IPS DF 4.7 (cell line): ENCODE data around the gene SIK1.
"Not testable (repeated sequence)": the region's sequence is repeated elsewhere in the genome, so short reads cannot be mapped to it uniquely, and the experiment has no call there.

ENCODE experiments used
- DNase-seq: peaks from one replicate; pipeline ENCODE4 v3.0.0-alpha.2; 2013; ENCODE audit warnings: low spot score; ENCODE audit errors: extremely low read depth

SIK1 gene

DNA sequence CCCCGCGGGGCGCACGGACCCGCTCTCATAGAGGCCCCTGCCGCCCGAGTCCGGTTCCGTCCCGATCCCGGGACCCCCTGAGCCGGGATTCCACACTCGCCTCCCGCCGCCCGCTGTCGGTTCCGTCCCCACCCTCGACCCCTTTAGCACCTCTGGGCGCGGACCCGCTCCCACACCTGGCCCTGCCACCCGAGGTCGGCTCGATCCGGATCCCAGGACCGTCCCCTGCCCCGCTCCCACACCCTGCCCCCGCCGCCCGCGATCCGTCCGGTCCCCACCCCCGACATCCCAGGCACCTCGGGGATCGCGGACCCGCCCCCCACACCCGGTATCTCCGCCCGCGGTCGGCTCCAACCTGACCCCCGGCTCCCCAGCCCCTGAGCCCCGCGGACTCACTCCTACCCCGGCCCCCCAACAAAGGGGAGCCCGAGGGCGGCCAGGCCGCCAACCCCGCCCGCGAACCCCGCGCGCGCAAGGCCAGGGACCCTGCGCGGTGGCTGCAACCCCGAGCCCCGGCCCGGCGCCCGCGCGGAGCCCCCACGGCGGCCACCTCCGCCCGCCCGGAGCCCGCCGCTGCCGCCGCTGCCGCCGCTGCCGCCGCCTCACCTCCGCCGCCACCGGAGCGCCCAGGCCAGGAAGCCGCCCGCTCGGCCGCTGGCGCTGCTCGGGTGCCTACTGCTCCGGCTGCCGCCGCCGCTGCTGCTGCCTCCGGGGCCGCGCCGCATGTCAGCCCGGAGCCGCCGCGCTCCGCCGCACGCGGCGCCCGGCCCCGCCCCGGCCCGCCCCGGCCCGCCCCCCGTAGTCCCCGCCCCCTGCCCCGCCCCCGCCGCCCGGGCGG, at the start of gene SIK1:
Gene SIK1 (minus strand): TSS at position 728 of the 838 bp plus-strand sequence. CDS start 953 bp downstream, outside the sequence.
- DNase-seq = not testable (repeated sequence)

DNA sequence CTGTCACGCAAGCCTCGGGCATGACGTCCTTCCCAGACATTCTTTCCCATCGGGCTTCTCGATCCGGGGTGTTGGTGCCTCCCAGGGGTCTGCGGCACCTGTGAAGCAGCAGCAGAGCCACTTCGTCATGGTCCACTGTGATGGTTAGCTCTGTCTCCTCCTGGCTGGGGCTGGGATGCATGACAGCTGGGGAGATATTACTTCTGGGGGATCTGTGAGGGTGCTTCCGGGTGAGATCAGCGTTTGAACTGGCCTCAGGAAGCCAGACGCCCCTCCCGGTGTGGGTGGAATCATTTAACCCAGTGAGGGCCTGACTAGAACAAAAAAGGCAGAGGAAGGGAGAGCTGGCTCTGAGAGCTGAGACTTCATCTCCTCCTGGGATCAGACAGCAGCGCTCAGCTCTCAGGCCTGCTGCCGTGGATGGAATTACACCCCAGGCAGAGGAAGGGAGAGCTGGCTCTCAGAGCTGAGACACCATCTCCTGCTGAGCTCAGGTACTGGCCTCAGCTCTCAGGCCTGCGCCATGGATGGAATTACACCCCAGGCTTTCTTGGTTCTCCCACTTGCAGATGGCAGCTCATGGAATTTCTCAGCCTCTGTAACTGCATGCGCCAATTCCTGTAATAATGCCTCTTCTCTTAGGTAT, 44.8 kb upstream of the SIK1 start:
- DNase-seq = not testable (repeated sequence)

DNA sequence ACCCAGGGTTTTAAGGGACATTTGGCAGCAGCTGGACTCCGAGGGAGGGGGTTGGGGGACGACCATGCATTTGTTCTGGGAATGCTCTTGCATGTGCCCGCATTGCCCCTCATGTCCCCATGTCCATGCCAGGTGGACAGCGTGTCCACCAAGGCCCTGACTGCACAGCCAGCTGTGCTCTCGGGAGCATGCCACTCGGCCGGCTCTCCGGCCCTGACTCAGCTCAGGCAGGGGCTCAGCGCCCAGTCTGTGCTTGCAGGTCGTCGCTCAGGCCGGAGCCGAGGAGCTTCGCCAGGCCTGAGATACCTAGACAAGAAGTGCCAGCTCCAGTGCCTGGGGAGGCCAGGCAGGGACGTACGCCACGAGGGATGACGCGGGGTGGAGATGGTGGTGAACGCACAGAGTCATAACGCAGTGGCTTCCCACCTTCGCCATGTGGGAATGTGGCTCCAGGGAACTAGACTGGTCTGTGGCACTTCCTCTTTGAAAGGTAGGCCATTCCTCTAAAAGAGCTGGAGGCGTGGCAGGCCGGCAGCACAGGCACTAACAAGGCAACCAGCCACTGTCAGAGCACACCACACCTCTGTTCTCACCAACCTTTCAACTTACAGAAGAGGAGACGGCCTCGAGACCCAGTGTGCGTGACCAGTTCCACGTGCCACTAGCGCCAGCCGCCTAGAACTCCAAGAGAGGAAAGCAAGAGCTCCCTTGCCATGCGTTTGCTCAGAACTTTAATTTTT, 43.0 kb upstream of the SIK1 start:
- not testable (repeated sequence) for DNase-seq

DNA sequence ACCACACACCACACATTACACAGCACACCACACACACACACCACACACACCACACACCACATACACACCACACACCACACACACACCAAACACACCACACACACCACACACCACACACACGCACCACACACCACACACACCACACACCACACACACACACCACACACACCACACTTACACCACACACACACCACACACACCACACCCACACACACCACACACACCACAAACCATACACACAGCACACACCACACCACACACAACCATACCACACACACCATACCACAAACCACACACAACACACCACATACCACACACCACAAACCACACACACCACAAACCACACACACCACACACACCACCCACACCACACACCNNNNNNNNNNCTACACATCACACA, 40.9 kb upstream of the SIK1 start:
- DNase-seq = no peak

DNA sequence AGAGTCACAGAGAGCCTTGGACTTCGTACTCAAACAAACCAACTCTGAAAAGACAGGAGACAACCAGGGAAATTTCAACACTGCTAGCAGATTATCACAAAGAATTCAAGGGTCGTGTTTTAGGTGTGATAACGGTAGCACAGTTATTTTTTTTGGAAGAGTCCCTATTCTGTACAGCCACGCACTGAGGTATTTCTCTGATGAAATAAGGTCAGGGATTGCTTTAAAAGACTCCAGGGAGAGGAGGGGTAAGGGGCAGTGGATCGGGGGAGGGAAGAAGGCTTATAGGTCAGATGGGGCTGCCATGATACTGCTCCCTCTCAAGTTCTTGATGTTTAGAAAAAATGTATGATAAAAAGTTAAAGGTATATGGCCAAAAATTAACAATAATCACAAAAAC, 38.2 kb upstream of the SIK1 start:
- not testable (repeated sequence) for DNase-seq

DNA sequence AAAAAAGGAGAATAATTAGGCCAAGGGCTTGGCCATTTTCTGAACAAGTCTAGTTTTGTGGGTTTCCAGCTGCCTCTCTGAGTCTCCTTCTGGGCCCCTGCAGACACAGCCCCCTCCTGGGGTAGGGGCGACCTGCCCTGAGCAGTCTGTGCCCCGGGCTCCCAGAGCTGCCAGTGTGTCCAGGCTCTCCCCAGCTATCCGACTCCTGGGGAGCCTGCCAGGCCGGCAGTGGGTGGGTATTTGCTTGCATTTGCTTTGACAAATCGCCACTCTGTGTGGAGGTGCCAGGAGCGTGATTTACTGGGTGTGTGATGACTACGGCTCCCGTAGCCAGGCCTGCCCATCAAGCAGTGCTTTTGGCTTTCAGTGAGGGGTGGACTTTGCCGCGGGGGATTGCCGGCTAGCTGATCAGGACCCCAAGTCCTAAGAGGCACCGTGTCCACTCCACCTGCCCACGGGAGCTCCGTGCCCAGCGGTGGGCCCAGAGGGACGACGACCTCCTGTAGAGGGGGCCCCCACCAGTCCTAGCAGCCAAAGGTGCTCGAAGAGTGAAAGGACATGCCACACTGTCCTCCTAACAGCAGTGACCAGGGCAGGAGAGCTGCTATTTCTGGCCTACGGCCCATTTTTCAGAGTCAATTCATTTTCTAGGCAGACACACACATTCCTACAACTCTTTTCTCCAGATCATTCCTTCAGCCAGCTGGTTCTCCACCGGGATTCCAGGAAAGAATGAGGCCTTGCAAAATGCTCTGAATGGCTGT, 36.7 kb upstream of the SIK1 start:
- not testable (repeated sequence) for DNase-seq

DNA sequence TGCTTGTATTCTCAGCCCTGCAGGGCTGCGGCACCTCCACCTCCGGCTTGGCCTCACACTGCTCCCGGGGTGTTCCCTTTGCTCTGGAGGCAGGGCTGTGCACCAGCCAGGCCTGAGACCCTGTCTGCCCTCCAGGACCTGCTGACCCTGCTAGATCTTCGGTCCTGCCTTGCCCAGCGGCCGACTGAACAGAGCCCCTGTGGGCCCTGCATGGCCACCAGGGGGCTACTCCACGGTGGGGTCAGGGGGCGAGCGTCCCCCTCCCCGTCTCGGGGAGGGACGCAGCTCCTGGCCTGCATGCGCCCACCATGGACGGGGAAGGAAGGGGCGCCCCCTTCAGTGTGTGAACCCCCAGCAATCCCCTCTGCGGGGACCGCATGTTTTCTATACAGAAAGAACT, 36.0 kb upstream of the SIK1 start:
- DNase-seq = not testable (repeated sequence)

DNA sequence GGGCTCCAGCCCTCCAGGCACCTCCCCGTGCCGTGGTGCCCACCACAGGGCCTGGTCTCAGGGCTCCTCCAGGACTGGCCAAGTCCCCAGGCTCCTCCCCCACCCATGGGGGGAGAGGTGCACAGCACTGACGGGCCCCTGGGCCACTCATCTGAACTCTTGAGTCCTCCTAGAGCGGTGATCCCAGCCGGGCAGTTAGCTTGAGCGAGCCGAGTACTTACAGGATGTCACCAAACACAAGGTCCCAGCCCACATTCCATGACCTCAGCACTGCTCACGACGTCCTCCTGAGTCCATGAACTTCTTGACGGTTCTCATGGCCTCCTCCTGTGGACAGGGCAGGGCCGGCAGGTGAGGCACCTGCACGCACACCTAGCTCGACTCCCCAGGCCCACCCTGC, 33.5 kb upstream of the SIK1 start:
- DNase-seq = not testable (repeated sequence)

DNA sequence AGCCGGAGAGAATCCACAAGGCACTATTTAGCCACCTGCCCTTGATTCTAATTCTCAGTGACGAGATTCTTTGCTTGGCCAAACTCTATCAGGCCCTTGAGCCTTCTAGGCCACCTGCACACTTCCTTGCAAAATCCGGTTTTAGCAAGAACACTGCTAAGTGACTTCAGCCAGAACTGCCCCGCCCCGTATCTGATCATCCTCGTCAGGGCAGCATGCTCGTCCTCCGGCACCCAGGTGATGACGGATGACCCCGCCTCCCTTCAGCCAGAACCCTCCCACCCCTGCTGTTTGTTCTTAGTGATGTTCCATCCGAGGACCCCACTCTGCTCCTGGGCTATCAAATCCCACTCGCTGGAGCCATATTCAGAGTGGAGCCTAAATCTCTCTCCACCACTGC, 32.1 kb upstream of the SIK1 start:
- DNase-seq = not testable (repeated sequence)

DNA sequence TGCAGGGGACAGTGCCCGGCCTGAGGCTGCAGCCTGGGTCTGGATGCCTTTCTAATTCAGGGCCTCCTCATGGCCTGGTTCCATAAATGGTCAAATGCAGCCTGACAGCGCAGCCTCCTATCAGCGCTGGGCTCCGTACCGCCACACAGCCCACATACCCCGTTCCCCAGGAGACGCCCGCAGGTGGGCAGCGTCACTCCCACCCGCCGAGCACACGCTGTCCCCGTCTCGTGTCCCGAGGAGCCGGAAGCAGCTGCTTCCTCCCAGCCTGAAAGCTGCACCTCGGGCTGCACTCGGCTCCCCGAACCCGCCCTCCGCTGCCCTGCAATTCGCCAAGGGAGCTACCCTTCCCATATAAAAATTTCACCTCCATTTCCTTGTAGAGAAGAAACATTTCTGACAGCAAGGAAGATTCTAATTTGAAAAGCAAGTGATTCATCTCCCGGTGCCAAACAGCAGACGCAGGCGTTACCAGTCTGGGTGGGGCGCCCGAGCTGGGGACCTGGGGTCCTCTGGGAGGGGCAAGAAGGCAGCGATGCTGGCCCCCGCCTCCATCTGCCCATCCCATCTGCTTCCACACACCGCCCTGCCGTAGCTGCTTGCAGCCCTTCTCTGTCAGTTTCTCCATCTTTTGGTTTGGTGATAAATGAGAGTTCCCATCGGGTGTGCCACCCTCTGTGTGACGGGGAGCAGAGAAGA, 29.8 kb upstream of the SIK1 start:
- not testable (repeated sequence) for DNase-seq

DNA sequence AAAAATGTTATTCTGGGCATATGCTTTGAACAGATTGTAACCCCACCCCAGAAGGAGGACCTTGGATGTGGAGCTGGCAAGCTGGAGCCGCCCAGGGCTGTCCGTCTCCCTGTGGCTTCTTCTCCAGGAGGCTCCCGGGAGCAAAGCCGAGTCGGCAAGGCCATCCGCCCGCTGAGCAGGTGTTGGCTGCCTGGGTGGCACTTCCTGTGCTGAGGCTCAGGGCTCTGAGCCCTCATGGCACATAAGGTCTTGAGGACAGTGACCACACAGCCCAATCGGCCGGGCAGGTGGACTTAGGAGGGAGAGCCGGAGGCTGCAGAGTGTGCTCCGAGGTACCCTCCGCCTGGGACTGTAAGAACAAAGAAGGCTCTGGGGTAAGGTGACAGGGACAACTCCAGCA, 28.8 kb upstream of the SIK1 start:
- DNase-seq = not testable (repeated sequence)

DNA sequence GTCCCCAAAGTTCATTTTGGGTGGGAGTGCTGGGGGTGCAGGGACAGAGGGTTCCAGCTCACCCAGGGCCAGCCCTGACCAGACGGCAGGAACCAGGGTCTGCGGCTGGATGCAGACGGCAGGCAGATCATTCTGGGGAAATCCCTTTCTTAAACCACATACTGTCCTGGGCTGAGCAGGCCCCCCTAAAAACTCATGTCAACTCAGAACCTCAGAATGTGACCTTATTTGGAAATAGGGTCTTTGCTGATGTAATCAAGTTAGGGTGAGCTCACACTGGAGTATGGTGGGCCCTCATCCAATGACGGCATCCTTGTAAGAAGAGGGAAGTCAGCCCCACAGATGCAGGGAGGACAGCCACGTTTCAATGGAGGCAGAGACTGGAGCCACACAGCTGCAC, 27.2 kb upstream of the SIK1 start:
- DNase-seq = not testable (repeated sequence)

DNA sequence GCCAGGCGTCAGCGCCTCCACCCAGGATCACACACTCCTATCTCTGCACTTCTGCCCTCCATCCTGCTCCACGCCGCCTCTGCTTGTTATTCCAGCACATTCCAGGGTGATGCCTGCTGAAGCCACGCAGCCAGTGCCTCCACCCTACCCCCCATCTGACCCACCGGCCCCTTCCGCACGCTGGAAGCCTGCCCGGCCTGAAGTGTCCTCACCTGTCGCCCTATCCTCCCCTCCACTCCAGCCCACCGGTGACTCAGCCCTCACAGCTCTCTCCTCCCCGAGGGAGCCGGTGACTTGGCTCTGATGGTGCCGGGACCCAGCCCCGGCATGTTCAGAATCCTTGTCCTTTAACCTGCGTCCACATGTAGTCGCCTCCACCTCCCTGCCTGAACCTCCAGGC, 24.9 kb upstream of the SIK1 start:
- DNase-seq = not testable (repeated sequence)

DNA sequence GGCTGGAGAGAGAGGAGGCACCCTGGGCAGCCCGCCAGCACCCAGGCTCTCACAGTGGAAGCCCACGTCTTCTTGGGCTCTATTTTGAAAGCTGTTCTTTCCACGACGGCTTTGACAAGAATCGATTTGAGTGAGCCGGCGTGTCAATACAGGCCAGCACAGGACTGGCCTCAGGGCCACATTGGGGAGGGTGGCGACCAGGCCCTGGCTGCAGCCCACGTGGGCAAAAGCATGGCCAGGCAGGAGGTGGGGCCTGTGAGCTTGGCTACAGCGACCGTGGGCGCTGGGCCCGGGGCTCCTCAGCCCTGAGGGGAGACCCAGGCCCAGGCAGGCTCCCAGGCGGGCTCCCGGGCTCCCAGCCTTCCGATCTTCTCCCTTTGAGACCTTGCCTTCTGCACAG, 23.4 kb upstream of the SIK1 start:
- not testable (repeated sequence) for DNase-seq

DNA sequence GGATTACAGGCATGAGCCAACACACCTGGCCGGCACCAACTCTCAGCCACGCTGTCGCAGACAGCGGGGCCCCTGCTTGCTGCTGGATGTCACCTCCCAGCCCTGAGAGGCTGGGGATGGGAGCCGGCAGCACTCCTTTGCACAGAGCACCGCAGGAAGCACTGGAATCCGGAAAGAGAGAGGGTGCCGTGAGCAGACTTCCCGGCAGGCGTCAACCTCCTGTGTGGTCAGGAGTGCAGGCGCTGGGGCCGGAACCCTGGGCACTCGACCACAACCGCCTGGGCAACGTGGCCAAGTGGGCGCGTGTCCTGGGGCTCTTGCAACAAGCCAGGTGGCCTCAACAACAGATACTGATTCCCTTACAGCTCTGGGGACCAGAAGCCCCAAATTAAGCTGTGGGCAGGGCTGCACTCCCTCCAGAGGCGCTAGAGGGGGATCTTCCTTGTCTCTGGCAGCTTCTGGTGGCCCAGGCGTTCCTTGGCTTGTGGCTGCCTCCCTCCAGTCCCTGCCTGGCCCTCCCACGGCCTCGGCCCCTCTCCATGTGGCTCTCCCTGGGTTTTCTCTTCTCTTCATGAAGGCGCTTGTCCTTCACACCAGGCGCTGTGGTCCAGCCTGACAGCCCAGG, 20.5 kb upstream of the SIK1 start:
- DNase-seq = not testable (repeated sequence)

DNA sequence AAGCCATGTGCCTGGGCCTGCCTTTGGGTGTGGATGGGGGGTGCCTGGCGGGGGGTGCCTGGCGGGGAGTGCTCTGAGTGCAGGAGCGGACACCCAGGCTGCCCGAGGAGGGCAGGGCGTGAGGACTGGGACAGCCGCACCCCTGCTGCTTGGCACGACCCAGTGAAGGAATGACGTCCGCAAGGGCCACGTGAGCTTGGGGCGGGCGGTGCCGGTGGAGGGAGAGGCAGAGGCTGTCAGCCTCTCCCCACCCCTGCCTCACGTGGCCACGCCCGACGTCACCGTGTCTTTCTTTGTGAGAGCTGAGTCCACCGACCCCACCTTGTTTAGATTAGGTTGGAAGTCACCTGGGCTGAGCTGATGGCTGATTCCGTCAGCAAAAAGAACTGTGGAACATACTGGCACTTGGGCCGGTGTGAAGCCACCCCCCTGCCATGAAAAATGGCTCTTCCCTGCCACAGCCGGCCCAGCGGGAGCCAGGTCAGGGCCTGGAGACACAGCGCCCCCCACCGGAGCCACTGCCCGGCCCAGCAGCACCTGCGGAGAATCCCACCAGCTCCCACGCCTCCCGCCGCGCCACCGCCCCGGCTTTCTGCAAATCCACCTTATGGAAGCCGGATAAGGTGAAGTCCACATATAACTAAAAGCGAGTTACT, 19.5 kb upstream of the SIK1 start:
- not testable (repeated sequence) for DNase-seq

DNA sequence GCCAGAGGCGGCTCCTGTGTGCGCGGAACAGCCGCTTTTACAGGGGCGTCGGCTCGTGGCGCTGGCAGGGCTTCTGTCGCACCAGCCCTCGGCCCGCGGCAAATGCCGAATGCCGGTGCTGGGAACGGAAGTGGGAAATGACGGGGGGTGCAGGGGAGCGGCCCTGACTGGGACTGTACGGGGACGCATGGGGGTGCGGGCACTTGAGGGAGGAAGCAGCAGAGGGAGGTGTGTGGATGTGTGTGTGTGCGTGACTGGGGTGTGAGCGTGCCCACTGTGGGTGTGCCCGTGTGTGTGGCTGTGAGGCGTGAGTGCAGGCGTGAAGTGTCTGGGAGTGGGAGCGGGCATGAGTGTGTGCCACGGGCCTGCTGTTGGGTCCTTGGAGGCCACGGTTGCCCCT, 17.6 kb upstream of the SIK1 start:
- DNase-seq = not testable (repeated sequence)

DNA sequence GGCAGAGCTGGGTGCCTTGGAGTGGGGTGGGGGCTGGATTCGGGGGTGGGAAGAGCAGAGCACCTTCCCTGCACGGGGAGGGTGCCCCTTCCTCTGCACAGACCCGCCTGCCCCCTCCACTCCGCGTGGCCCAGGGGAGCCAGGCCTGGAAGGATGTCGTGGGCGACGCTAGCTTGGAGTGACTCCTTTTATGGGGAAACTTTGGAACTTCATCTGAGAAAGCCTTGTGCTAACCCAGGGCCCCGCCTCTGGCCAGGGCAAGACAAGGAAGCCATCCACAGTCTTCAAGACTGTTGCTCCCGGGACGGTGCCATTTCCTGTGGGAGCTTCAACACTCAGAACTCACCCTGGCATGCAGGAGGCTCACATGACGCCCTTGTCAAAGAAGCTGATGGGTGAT, 15.6 kb upstream of the SIK1 start:
- not testable (repeated sequence) for DNase-seq
